ENCODE data around the gene RBM4. TPM values are rescaled to one million over a fixed set of nuclear protein-coding genes. Genes with fewer than 3 reads are reported as not detected.
A peak's percentile ranks its signal among the peaks of the same experiment; 100 is the strongest.

RBM4 gene
- total RNA-seq, 3 donors from 2014 or later (not counting 1 experiment from before 2014, with no cell fraction given), result 219 to 241 (median 224) TPM

DNA sequence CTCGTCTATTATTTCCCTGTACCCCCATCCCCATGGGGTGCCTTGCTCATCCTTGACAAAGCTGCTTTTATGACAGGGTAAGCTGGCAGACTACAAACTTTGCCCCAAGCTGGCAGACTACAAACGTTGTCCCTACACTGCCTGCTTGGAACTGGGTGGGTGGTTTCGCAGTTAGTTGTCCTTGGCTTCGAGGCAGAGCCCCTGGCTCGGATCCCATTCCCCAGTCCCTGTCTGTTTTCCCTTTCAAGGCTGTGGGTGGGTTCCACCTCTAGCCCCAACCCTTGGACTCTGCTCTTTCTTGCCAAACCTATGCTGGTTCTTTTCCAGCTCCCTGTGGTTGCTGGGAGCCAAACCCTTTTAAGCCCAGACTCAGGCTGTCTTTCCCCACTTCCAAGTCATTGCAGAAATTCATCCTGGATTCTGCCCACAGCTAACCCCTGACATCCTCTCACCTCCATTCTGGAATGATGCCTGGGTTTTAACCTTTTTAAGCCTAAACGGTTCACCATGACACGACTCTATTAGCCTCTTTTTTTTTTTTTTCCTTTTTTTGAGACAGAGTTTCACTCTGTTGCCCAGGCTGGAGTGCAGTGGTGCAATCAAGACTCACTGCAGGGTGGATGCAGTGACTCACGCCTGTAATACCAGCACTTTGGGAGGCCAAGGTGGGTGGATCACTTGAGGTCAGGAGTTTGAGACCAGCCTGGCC lies 31.2 kb upstream of the RBM4 start:
- Histone ChIP-seq H3K9me3 (ENCODE audit: control insufficient read depth, insufficient read depth, low read length) (no peaks in the 10 kb centered on the region), H3K4me1 (ENCODE audit: control insufficient read depth, insufficient read depth, low read length) (peaks cover 19% of the 10 kb centered on the region), H3K27ac (ENCODE audit: low read length) (no peak overlapping the region), H3K4me3 (ENCODE audit: low read length) (no peak overlapping the region), H3K36me3 (ENCODE audit: control insufficient read depth, insufficient read depth, low read length) (peaks cover 17% of the 10 kb centered on the region), H3K27me3 (ENCODE audit: control insufficient read depth, insufficient read depth, low read length) (no peaks in the 10 kb centered on the region)
- H3K27ac Mint-ChIP-seq, result no peak overlapping the region
- peaks cover 5 to 15% of the 10 kb centered on the region in 2 donors for H3K4me1 Mint-ChIP-seq
- no peak for ATAC-seq
- TF ChIP-seq, protein P1, sequence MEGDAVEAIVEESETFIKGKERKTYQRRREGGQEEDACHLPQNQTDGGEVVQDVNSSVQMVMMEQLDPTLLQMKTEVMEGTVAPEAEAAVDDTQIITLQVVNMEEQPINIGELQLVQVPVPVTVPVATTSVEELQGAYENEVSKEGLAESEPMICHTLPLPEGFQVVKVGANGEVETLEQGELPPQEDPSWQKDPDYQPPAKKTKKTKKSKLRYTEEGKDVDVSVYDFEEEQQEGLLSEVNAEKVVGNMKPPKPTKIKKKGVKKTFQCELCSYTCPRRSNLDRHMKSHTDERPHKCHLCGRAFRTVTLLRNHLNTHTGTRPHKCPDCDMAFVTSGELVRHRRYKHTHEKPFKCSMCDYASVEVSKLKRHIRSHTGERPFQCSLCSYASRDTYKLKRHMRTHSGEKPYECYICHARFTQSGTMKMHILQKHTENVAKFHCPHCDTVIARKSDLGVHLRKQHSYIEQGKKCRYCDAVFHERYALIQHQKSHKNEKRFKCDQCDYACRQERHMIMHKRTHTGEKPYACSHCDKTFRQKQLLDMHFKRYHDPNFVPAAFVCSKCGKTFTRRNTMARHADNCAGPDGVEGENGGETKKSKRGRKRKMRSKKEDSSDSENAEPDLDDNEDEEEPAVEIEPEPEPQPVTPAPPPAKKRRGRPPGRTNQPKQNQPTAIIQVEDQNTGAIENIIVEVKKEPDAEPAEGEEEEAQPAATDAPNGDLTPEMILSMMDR (IDR thresholded peaks at IDR 0.05), result no peak
- 91% methylated on average over 8 of the region's 8 CpGs for WGBS (ENCODE audit: insufficient coverage)
- H3K36me3 Mint-ChIP-seq, result no peaks in the 10 kb centered on the region
- H3K27me3 Mint-ChIP-seq (ENCODE audit: low read depth in 2 of 2), result no peaks in the 10 kb centered on the region
- intact Hi-C loops (cut with micrococcal nuclease), result no loop called here
- no peak for DNase-seq
- no peak overlapping the region for H3K4me3 Mint-ChIP-seq
- no peaks in the 10 kb centered on the region for H3K9me3 Mint-ChIP-seq

DNA sequence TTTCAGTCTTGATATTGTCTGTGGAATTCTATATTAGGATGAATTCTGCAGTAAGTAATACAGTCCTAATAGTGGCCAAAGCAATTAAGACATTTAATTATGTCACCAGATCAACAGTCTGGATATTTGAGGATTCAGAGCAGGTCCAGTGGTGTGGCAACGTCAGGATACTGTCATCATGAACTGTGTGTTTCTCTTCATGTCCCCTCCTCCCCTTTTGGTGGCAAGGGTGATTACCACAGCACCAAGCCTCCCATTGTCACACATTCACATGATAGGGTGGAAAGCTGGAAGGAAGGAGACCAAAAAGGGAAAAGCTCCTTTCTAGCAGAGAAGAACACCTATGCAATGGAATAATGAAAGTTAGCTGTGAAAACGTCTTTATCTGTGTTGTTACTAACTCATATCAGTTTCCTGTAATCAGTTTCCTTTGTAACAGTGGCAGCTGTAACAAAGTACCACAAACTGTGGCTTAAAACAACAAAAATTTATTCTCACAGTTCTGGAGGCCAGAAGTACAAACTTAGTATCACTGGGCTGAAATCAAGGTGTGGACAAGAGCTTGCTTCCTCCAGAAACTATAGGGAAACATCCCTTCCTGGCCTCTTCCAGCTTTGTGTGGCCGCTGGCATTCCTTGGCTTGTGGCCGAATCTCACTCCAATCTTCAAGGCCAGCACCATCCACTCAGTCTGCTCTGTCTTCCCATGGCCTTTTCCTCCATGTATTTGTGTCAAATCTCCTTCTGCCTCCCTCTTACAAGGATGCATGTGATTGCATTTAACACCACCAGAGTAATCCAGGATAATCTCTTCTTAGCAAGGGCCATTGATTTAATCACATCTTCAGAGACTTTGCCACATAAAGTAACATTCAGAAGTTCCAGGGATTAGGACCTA lies 28.5 kb upstream of the RBM4 start:
- ATAC-seq, result peak; percentile 57 to 74 (median 60)
- DNase-seq, result no peak
- Histone ChIP-seq H3K9me3 (ENCODE audit: control insufficient read depth, insufficient read depth, low read length) (no peaks in the 10 kb centered on the region), H3K36me3 (ENCODE audit: control insufficient read depth, insufficient read depth, low read length) (peaks cover 13% of the 10 kb centered on the region), H3K27ac (ENCODE audit: low read length) (peak overlapping the region; percentile 49), H3K4me1 (ENCODE audit: control insufficient read depth, insufficient read depth, low read length) (peaks cover 19% of the 10 kb centered on the region), H3K27me3 (ENCODE audit: control insufficient read depth, insufficient read depth, low read length) (no peaks in the 10 kb centered on the region), H3K4me3 (ENCODE audit: low read length) (no peak overlapping the region)
- H3K36me3 Mint-ChIP-seq, result no peaks in the 10 kb centered on the region
- 68% methylated on average over 3 of the region's 4 CpGs for WGBS (ENCODE audit: insufficient coverage)
- intact Hi-C loops (cut with micrococcal nuclease), result no loop called here
- peaks cover 5 to 15% of the 10 kb centered on the region in 2 donors for H3K4me1 Mint-ChIP-seq
- H3K9me3 Mint-ChIP-seq, result no peaks in the 10 kb centered on the region
- peak overlapping the region; percentile 75 to 78 for H3K27ac Mint-ChIP-seq
- no peaks in the 10 kb centered on the region for H3K27me3 Mint-ChIP-seq (ENCODE audit: low read depth in 2 of 2)
- TF ChIP-seq, protein P1 (IDR thresholded peaks at IDR 0.05), result no peak
- H3K4me3 Mint-ChIP-seq, result peak overlapping the region; percentile 32

DNA sequence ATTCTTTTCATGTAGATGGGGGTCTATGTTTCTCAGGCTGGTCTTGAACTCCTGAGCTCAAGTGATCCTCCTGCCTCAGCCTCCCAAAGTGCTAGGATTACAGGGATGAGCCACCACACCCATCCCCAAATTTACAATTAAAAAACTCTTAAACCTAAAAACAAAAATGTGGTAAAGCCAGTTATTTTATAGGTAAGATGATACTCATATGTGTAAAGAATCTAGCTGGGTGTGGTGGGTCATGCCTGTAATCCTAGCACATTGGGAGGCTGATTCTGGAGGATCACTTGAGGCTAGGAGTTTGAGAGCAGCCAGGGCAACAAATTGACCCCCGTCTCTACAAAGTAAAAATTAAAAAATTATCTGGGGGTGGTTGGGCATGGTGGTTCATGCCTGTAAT lies 26.0 kb upstream of the RBM4 start:
- Histone ChIP-seq H3K9me3 (ENCODE audit: control insufficient read depth, insufficient read depth, low read length) (no peaks in the 10 kb centered on the region), H3K36me3 (ENCODE audit: control insufficient read depth, insufficient read depth, low read length) (no peaks in the 10 kb centered on the region), H3K27ac (ENCODE audit: low read length) (no peak overlapping the region), H3K27me3 (ENCODE audit: control insufficient read depth, insufficient read depth, low read length) (no peaks in the 10 kb centered on the region), H3K4me1 (ENCODE audit: control insufficient read depth, insufficient read depth, low read length) (peaks cover 29% of the 10 kb centered on the region), H3K4me3 (ENCODE audit: low read length) (no peak overlapping the region)
- ATAC-seq (no peak), DNase-seq (no peak)
- no peaks in the 10 kb centered on the region for H3K36me3 Mint-ChIP-seq
- H3K27me3 Mint-ChIP-seq (ENCODE audit: low read depth in 2 of 2), result no peaks in the 10 kb centered on the region
- 100% methylated on average over 1 of the region's 1 CpG for WGBS (ENCODE audit: insufficient coverage)
- no peaks in the 10 kb centered on the region for H3K9me3 Mint-ChIP-seq
- no peak overlapping the region for H3K4me3 Mint-ChIP-seq
- peaks cover 22 to 28% of the 10 kb centered on the region in 2 donors for H3K4me1 Mint-ChIP-seq
- TF ChIP-seq, protein P1 (IDR thresholded peaks at IDR 0.05), result no peak
- H3K27ac Mint-ChIP-seq, result no peak overlapping the region
- intact Hi-C loops (cut with micrococcal nuclease), result no loop called here
